GM18519 (cell line): ENCODE measurements around the gene CSKMT.
"Not testable (repeated sequence)": the region's sequence is repeated elsewhere in the genome, so short reads cannot be mapped to it uniquely, and the experiment has no call there.

Source experiments
- ATAC-seq: cut with Tn5 transposase; IDR thresholded peaks from one replicate; pipeline ENCODE4 v1.9.1; 2021; ENCODE audit warnings: mild to moderate bottlenecking, moderate library complexity; ENCODE audit not compliant: unreplicated experiment, low FRiP score

Gene CSKMT, protein sequence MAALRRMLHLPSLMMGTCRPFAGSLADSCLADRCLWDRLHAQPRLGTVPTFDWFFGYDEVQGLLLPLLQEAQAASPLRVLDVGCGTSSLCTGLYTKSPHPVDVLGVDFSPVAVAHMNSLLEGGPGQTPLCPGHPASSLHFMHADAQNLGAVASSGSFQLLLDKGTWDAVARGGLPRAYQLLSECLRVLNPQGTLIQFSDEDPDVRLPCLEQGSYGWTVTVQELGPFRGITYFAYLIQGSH

GRCh38 chr11:62665075-62665598, at the start of gene CSKMT, which contains the start of gene C11orf98:
CSKMT (plus strand) TSS chr11:62665312; CDS start chr11:62665880, 568 bp downstream.
C11orf98 (minus strand) TSS chr11:62665210; CDS start chr11:62665169, 41 bp downstream.
- ATAC-seq, result peak; percentile 50

DNA sequence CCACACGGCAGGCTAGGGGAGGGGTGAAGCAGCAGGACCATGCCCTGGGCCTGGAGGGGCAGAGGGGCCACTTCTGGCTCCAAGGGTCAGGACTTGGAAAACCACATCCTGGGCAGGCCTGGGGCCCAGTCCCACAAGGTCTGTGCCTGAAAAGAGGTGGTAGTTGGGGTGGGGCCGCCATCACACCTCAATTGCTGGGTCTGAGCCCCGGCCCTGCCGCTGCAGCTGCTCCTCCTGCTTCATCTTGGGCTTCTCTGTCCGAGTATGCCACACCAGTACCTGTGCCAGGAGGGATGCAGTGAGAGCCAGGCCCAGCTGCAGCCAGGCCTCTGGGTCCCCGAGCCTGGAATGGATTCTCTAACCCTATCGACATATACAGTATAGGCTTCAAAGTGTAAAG, 49.6 kb upstream of the CSKMT start:
- no peak for ATAC-seq

- ATAC-seq, result not testable (repeated sequence)
Observed at GRCh38 chr11:62616957-62617356, 48.2 kb upstream of the CSKMT start.

- ATAC-seq, result no peak
Observed at GRCh38 chr11:62621027-62621566, 44.0 kb upstream of the CSKMT start.

DNA sequence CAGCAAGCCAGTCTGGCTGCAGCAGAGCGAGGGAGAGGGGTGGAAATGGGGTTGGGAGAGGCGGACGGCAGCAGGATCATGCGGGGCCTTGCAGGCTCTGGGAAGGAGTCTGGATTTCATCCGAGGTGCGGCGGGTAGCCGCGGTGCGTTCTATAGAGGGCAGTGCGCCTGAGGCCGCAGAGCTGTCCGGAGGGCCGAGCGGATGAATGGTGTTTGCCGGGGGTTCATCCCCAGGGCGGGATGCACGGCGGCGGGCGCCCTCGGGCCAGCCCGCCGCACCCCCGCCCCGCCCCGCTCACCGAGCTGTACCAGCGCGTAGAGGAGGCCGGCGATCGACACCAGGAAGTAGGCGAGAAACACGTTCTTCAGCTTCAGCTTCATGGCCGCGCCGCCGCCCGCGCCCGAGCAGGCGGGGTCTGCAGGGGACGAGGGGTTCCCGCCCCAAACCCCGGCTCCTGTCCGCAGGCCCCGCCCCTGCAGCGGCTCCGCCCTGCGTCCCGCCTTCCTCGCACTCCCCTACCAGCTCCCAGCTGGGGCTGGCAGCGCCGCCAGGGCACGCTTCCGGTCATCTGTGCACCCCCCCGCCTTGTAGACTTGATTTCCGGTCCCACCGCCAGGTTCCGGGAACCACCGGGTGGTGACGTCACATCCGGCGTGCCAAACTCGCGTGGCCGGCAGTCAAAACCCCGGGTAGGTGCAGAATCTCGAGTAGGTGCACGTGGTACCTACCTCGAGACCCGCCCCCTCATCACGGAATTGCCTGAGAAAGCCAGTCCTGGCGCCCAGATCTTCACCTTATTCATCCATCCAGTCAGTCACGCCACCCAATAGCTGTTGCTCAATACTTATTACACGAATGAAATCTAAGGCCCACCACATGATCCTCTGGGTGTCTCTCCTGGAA, 43.3 kb upstream of the CSKMT start, which contains the start of gene B3GAT3:
Gene B3GAT3 (minus strand): TSS at position 420 of the 904 bp plus-strand sequence. CDS start 39 bp downstream, at position 381.
- ATAC-seq, result peak; percentile 87

DNA sequence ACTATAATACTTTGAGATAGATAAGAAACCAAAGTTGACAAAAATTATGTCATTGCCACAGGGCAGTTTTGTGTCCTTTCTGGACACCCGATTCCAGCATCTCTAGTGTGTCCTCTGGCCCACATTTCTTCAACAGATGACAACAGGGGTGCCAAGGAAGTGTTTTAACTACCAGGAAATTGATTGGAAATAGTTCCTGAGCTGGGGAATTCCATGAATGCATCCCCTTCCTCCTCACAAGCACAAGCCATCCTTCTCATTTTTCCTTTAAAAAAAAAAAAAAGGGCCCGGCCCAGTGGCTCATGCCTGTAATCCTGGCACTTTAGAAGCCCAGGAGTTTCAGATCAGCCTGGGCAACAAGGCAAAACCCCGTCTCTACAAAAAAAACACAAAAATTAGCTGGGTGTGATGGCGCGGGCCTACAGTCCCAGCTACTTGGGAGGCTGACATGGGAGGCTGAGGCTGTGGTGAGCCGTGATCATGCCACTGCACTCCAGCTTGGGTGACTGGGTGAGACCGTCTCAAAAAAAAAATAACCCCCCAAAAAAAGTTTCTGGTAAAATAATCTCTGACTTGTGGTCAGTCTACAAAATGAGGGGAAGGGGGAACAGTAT, 42.5 kb upstream of the CSKMT start:
- ATAC-seq, result no peak

DNA sequence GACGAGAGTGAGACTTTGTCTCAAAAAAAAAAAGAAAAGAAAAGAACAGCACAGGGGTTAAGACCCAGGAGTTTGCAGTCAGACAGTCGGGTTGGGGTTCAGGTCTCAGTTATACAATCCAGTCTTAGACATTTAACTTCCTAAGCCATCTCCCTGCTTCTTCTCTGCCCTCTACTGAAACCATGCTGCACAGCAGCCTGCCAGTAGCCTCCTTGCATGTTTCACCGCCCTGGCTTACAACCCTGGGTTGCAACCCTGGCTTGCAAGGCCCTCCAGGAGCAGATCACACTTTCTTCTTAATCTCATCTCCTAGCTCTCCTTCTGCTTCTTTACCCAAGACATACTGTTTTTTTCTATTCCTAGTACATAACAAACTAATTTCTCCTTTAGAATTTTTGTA, 37.4 kb upstream of the CSKMT start:
- no peak for ATAC-seq

GRCh38 chr11:62632492-62632891, 32.6 kb upstream of the CSKMT start:
- ATAC-seq, result no peak

- ATAC-seq, result no peak
Observed at GRCh38 chr11:62644220-62644619, 20.9 kb upstream of the CSKMT start.

DNA sequence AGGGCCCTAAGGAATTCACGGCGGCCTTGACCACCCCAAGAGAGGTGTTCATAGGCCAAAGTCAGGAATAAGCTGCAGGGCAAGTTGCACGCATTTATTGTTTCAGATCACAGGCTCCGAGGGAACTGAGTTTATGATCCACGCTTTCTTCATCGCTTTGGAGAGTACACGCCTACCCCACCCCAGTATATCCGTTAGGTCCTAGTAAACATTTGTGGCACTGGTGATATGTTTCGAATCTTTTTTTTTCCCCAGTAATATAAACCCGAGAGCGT, 19.5 kb upstream of the CSKMT start:
- ATAC-seq, result no peak

GRCh38 chr11:62645946-62646824, 18.9 kb upstream of the CSKMT start, which contains the start of gene GANAB:
GANAB (minus strand) TSS chr11:62646613; CDS start chr11:62646599, 14 bp downstream.
- peak; percentile 74 for ATAC-seq

GRCh38 chr11:62646825-62647608, 18.1 kb upstream of the CSKMT start:
- no peak for ATAC-seq

- no peak for ATAC-seq
Observed at GRCh38 chr11:62647609-62648005, 17.5 kb upstream of the CSKMT start.

GRCh38 chr11:62648185-62648966, 16.7 kb upstream of the CSKMT start:
- no peak for ATAC-seq

DNA sequence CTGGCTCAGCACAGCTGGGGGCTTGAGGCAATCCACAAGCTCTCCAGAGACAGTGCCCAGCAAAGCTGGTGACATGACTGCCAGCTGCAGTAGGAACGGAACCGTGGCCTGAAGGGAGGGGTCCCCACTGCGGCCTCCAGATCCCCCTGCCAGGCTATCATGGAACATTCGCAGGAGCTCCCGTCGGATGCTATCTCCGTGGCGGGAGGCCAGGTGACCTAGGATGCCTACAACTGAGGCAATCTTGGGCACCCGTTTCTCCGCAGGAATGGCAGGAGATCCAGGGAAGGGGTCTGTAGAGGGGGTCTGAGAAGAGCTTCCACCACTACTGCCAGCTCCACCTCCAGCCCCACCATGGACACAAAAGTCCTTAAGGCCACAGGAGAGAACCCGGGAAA, 16.1 kb upstream of the CSKMT start:
- no peak for ATAC-seq

DNA sequence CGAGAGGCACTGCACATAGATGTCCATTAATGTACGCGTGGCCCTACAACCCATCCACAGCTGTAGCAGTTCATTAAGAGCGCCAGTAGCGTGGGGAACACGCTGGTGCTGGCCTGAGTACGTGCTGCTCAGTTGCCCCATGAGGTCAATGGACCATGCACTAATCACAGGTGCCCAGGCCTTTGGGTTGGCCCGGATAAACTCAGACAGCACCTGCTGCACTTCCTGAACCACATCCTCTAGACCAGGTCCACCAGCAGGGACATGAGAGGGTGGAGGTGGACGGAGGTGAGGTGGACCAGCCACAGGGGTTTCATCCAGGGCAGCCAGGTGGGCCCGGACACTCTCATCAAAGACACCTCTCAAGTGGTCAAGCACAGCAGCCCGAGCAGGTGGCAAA, 15.6 kb upstream of the CSKMT start:
- ATAC-seq, result no peak

- not testable (repeated sequence) for ATAC-seq
Observed at GRCh38 chr11:62650283-62650682, 14.8 kb upstream of the CSKMT start.
